ENCODE data around the gene LRBA. TPM values are rescaled to one million over a fixed set of nuclear protein-coding genes. Genes with fewer than 3 reads are reported as not detected.

The LRBA gene
- total RNA-seq, 1 donor from 2014 or later, result 66.2 TPM

- H3K4me1 Mint-ChIP-seq, result peaks cover 50% of the 10 kb centered on the region
- H3K9me3 Mint-ChIP-seq, result peaks cover 11% of the 10 kb centered on the region
- H3K4me3 Mint-ChIP-seq, result no peak overlapping the region
- H3K27me3 Mint-ChIP-seq (ENCODE audit: low read depth), result no peaks in the 10 kb centered on the region
- no peak for TF ChIP-seq CTCF (IDR thresholded peaks at IDR 0.05; ENCODE audit: unreplicated experiment)
- peak overlapping the region; percentile 73 for H3K27ac Mint-ChIP-seq
- DNase-seq (ENCODE audit: low spot score in 2 of 2, unreplicated experiment in 2 of 2), result no peak
- H3K36me3 Mint-ChIP-seq, result peaks cover 16% of the 10 kb centered on the region
These were observed 331.2 kb downstream of the LRBA start for GRCh38 chr4:150683775-150684350.

- Mint-ChIP-seq H3K4me1 (peaks cover 50% of the 10 kb centered on the region), H3K4me3 (no peak overlapping the region), H3K36me3 (peaks cover 5% of the 10 kb centered on the region), H3K27ac (no peak overlapping the region), H3K27me3 (ENCODE audit: low read depth) (no peaks in the 10 kb centered on the region), H3K9me3 (no peaks in the 10 kb centered on the region)
- no peak for TF ChIP-seq CTCF (IDR thresholded peaks at IDR 0.05; ENCODE audit: unreplicated experiment)
- DNase-seq (ENCODE audit: low spot score in 2 of 2, unreplicated experiment in 2 of 2), result no peak
These were observed 333.0 kb downstream of the LRBA start for GRCh38 chr4:150682126-150682525.

DNA sequence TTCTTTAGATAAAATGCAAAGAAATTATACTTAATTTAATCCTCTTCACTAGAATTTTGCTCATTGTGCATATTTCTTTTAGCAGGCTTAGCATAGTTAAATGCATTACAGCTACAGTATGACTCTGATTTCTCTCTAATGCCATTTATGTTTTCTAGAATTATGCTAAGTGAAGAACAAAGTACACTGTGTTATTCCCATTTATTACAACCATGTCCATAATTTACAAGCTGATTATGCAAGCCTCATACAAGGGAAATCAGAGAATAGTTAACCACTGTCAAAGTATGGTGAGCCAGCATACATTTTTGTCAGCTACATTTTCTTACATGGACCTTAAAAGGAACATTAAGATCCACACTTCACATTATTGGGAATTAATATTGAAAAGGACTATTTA lies 334.0 kb downstream of the LRBA start:
- H3K27me3 Mint-ChIP-seq (ENCODE audit: low read depth), result no peaks in the 10 kb centered on the region
- DNase-seq (ENCODE audit: low spot score in 2 of 2, unreplicated experiment in 2 of 2), result no peak
- no peaks in the 10 kb centered on the region for H3K9me3 Mint-ChIP-seq
- H3K4me3 Mint-ChIP-seq, result no peak overlapping the region
- peaks cover 5% of the 10 kb centered on the region for H3K36me3 Mint-ChIP-seq
- no peak overlapping the region for H3K27ac Mint-ChIP-seq
- H3K4me1 Mint-ChIP-seq, result peaks cover 51% of the 10 kb centered on the region
- no peak for TF ChIP-seq CTCF (IDR thresholded peaks at IDR 0.05; ENCODE audit: unreplicated experiment)

- Mint-ChIP-seq H3K36me3 (peaks cover 5% of the 10 kb centered on the region), H3K9me3 (no peaks in the 10 kb centered on the region), H3K27ac (peak overlapping the region; percentile 65), H3K4me3 (no peak overlapping the region), H3K4me1 (peaks cover 46% of the 10 kb centered on the region), H3K27me3 (ENCODE audit: low read depth) (no peaks in the 10 kb centered on the region)
- no peak for TF ChIP-seq CTCF (IDR thresholded peaks at IDR 0.05; ENCODE audit: unreplicated experiment)
- DNase-seq (ENCODE audit: low spot score in 2 of 2, unreplicated experiment in 2 of 2), result no peak
These were observed 334.4 kb downstream of the LRBA start for GRCh38 chr4:150680651-150681050.

DNA sequence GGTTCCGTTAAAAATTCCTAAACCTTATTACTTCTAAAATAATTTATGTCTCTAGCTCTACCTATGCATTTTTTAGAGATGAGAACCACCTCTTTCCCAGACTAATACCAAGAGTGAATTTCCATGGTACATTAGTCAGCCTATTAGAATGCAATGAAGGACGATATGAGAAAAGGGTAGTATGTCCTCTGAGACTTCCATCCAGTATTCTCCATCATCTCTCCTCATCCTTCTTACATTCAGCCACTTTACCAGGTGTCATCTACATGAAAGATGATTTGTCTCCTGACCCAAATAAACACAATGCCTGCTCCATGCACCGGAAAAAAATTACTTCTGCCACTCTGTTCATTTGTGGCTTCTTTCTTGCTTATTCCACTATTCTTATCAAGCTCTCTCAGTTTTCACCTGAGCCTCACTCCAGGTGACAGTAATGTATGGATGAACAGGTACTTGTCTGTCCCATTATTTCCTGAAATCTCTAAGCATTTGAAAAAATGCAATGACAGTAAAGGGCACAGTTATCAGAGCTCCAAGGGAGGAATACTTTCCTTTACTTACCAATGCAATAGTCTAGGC lies 335.2 kb downstream of the LRBA start:
- Mint-ChIP-seq H3K27ac (peak overlapping the region; percentile 65), H3K4me1 (peaks cover 42% of the 10 kb centered on the region), H3K36me3 (peaks cover 3% of the 10 kb centered on the region), H3K9me3 (no peaks in the 10 kb centered on the region), H3K27me3 (ENCODE audit: low read depth) (no peaks in the 10 kb centered on the region), H3K4me3 (no peak overlapping the region)
- DNase-seq (ENCODE audit: low spot score in 2 of 2, unreplicated experiment in 2 of 2), result no peak
- no peak for TF ChIP-seq CTCF (IDR thresholded peaks at IDR 0.05; ENCODE audit: unreplicated experiment)
